SW480 (cell line): ENCODE data around the gene HECW1.
A peak's percentile ranks its signal among the peaks of the same experiment; 100 is the strongest.

Source experiments
- DNase-seq: peaks from one replicate; pipeline ENCODE4 v3.0.0-alpha.2; 2016; ENCODE audit warnings: low spot score

HECW1 gene

DNA sequence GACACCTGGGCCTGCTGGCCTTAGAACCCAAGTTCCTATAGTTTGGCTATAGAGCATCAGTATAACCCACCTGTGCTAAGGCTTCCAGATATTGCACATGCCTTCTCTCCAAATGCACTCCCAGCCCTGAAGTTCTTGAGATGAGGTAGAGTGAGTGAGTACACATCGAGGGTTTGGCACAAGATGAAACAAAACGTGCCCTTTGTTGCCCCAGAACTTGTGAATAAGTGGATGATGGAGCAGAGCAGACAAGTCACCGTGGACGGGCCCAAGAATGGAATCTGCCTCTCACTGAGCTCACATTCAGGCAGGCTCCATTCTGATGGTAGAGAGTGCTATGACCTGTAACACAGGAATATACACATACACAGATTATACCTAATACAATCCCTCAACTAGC, 397.5 kb downstream of the HECW1 start:
- no peak for DNase-seq

DNA sequence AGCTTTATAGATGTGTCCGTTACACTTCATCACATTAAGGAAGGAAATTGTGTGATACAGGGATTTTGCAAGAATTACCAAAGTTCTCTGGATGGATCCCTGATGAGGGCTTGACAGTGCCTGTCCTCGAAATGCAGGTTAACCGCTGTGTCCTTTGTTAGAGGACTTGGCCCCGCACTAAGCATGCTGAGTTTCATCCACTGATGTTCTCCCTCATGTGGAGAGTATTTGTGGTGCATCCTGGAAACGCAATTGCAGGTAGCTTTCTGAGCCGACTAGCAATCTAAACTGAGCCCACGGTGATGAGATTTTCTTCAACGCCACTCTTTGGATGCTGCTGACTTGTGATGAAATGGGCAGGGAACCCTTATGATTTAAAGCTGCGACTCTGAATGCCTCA, 398.6 kb downstream of the HECW1 start:
- DNase-seq: no peak

DNA sequence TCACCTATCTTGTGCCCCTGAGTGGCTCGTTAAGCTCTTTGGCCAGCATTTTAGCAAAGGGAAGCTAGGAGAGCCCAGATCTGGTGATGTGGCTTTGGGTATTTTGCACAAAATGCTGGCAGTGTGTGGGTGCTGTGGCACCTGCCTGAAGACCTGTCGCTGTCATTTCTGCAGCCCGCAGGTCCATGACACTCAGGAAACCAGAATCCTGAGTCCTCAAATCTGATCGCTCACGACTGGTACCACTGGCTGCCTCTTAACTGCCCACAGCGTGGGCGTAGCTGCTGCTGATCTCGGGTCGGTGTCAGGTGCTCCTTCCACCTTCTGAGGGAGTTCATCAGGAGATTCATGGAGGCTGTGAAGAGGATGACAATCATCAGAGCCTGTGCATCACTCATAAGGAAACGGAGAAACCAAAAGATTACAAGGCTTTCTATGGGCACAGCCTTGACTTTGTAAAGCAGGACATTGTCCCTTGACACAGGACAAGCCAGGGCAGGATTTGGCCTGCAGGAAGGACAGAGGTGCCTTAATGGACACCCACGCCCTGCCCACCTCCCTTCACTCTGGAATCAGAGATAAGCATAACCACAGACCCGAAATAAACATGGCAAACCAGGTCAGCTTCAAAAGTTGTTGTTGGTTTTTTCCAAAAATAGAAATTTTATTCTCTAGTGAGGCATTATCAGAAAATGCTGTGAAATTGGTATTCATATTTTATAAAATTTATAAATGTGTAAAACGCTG, 399.5 kb downstream of the HECW1 start:
- no peak for DNase-seq

DNA sequence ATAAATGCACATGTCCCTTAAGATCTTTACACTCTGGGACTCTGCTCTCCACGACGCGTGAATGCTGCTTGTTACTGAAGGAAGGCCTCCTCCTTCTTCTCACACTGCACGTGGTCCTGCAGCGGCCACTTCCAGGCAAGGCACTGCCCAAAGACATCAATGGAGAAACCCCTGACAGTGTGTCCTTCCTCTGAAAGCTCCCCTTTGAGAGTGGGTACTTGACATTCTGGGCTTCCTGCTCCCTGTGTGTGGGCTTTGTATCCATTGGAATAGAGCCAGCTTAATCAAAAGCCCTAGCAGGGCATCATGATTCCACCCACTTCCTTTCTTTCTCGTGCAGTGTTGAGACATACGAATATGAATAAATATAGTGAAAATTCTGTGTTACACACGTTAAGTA, 400.8 kb downstream of the HECW1 start:
- no peak for DNase-seq

DNA sequence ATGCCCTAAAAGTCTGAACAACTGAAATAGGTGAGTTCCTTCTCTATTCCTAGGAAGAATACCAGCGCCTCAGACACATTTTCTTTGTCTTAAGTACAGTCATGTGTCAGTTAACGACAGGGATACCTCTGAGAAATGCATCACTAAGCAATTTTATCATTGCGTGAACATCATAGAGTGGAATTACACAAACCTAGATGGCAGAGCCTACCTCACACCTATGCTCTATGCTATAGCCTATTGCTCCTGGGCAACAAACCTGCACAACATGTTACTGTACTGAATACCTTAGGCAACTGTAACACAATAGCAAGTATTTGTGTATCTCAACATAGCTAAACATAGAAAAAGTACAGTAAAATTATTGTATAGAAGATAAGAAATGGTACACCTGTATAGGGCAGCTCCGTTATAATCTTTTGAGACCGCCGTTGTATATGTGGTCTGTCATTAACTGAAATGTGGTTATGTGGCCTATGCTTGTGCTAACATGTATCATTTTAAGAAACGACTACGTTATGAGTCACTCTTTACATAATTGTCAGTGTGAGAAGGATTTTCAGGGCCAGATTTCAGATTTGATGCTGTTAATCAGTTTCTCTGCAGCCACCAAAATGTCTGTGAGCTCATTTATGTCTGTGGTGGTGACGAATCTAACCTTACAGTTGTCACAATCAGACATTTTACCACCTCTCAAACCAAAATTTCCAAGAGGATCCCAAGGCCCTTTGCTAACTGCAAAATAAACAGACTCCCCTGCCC, 404.3 kb downstream of the HECW1 start:
- DNase-seq: peak; percentile 75

DNA sequence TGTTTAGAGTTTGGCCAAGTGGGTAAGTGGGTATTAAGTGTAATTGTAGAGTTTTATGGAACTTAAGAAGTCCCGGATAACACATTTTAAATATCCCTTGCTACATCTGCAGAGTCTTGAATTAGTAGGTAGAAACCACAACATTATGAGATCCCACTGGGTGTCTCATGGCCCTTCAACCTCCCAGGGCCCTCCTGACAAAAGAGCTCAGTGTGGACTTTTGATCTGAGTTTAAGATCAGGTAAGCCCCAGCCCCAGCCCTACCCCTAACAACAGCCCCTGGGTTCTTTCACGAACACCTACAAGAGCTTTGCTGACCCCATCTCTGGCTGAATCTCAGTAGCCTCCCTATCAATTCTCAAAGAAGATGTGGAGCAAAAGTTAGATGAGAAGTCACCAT, 405.0 kb downstream of the HECW1 start:
- no peak for DNase-seq

DNA sequence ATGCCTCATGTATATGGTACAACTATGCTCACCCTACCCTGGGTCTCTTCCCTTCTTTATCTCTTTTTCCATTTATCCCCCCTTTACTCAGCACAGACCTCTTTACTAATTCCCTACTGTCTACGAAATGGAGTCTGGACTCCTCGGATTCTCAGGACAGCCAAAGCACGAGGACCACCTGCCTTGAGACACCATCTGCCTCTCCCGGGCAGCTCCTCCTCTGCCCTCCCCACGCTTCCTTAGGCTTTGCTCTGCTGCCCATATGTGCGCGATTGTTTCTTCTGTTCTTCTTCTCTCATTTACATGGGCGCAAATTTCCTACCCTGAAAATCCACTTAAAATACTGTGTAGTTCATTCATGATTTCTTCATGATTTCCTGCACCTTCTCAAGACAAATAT, 407.8 kb downstream of the HECW1 start:
- no peak for DNase-seq

DNA sequence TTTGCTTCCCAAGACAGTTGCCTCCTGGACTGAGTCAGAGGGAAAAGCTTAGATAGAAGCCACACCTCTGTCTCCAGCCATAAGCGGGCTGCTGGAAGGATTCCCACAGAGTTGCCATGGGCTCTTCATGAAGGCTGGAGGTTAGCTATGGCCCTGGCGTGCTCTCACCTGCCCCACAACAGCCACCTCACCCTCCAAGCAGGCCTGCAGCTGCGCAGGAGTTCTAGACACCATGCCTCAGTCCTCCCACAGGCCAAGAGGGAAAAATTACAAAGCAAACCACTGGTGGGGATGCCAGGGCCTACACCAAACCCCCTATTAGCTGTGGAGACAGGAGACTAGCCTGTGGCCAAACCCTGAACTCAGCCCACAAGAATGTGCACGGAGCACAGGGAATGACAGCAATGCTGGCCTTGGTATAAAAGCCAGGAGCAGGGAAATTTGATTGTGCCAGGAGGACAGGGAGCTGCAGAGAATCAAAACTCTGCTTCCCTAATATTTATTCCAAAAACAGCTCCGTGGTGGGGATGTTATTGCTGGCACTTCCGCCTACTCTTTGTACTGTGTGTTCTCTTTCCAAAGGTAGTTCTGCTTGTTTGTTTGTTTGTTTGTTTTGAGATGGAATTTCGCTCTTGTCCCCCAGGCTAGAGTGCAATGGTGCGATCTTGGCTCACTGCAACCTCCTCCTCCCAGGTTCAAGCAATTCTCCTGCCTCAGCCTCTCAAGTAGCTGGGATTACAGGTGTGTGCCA, 410.1 kb downstream of the HECW1 start:
- DNase-seq: peak; percentile 61

DNA sequence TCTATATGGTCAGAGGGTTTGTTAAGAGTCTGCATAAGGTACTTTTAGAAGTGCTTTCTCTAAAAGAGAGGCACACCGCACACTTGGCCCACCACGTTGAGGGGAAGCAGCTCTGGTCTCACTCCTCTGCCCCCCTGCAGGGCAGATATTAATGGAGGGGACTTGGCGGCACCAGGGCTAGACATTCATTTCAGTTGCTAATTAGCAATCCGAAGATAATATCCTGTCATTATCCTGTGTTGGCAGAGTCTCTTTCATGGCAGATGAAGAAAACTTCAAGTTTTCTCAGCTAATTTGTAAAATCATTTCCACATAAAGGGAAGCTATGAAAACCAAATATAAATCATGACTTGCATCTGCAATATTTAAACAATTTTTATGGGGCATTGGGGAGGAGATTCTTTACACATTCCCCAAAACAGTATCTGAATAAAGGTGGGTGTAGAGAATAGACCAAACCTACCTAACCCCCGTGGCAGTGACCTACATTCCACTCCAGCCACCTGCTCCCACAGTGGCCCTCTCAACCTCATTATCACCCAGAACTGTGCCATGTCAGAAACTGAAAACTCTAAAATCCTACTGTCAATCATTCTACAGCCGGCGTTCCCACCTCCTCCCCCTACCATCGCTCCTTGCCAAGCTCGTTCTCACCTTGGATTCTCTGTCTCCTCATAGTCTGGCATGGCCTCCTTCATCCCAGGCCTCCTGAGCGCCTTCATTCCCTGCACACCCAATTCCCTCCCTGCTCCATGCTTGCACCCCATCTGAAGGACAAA, 416.3 kb downstream of the HECW1 start:
- no peak for DNase-seq

DNA sequence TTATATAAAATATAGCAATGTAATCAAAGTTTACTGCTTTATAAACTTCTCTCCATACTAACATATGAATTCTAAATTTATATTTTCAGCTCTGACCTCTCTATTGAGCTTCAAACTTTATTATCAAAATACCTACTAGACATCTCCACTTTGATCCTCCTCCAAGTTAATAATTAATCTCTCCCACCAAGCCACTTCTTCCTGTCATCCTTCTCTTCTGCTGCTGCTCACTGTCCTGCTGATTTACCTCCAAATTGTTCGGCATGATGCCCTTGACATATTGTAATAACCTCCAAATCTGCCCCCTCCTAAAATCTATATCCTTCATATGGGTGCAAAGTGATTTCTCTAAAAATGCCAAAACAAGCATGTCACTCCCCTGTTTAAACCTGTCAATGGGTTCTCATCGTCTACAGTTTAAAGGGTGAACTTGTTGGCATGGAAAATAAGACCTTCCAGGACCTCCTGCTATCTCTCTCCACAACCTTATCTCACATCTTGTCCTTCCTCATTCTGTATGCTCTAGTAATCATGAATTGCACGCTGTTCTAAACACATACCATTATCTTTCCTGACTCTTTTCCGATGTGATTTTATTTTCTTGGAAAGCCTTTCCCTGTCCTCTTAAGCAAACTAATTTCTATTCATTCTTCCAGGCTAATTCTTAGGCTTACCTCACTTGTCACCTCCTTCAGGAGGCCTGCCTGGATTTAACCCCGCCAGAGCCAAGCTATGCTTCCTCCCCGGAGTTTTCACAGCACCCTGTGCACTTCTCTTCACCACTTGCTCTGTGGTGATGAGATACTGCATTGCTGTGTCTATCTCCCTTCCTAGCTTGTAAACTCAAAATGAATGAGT, 418.3 kb downstream of the HECW1 start:
- DNase-seq: peak; percentile 62

DNA sequence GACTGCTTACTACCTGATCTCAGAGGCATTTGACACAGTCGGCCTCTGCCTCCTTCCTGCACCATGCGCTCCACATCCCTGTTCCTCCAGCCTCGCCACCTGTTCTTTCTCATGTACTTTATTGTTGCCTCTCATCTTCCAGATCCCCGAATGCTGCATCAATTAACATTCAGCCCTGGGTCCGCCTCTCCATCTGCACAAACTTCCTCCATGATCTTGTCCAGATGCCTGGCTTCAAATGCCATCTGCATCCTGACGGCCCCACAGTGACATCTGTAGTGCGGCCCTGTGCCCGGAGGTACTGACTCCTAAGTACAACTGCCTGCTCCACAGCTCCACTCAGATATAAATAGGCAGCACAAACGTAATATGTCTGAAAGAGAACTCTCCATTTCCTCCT, 419.3 kb downstream of the HECW1 start:
- DNase-seq: no peak

DNA sequence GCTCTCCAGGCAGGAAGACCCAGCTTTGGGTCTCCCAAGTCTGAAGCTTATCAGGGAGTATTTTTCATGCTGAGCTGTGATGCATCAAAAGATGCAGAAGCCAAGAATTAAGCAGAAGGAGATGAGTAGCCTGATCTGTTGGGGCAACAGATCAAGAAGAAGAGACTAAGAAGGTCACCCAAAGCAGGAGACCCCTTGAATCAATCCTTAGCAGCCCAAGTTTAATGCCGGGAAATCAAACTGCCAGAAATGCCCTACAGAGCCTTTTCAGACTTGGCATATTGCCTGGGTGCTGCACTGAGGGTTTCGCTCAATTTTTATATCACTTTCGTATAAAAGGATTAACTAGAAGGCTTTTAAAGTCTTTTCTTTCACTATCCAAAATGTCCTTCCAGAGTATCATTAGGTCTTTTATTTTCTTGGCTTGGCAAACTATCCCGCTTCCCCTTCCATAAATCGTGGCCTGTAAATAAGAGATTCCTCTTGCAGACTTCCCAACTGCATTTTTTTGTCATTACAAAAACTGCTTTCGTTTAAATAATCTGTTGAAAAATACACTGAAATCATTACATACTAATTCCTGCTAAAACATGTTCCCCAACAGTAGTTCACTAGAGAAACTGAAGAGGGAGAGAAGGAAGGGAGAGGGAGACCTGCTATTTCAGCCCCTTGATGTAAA, 421.5 kb downstream of the HECW1 start:
- no peak for DNase-seq

DNA sequence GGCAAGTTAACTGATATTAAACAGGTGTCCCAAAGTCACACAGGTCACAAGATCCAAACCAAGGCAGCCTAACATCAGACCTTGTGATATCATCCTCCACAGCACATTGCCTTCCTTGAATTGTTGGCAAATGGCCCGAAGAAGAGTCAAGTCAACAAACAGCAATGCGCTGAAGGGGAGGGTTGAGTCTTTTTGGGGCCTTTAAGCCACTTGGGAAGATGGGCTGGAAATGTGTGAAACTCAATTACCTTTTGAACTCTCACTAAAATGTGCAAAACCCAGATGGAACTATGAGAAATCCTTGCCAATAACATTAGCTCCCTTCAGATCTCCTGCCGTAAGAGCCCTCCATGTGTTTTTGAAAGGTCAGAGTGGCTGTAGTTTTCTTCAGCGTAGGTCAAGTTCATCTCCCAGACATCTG, 422.6 kb downstream of the HECW1 start:
- no peak for DNase-seq

DNA sequence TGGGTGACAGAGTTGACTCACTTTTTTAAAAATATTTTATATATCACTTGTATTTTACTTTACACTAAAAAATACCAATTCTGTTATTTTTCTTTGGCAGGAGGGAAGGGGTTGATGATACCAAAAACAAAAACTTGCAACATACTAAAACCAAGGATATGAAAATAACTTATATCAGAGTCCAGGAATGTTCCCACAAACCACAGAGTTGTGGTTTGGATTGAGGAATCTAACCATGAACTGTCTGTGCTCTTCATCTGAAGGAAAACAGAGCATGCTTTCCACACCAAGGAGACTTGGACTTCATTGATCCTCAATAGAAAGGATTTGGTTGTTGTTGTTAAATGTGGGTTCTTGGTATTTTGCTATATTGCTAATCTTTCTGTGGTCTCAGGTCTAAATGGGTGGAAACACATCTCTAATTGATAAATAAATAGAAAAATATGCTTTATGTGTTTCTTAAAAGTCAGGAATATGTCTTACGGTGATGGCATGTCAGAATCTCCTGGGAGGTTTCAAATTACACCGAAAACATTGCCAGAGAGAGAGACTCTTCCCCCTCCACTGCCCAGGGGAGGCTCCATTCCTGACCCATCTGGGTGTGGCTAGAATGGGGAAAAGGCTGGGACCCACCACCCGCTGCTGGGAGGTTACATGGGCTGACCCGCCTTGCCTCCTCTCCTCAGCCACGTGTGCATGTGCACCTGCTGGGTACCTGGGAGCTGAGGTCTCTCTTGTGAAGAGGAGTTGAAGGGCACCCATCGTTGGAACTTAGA, 423.6 kb downstream of the HECW1 start:
- peak; percentile 65 for DNase-seq

DNA sequence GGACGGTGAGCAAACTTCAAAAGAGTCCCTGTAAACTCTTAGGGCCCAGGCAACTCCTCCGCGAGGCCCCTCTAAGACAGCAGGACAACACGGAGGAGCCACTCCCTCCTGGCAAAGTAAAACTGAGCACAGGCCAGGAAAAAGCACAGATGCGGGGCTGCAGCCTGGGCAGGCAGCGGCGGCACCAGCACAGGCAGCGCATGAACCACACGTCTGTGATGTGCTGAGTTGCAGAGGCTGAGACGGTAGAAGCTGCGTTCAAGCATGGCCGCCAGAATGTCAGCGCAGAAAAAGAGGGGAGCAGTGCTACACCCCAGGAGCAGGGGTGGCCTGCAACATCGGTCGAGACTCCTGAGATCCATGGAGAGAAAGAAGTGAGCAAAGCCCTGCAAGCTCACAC, 424.3 kb downstream of the HECW1 start:
- DNase-seq: no peak

DNA sequence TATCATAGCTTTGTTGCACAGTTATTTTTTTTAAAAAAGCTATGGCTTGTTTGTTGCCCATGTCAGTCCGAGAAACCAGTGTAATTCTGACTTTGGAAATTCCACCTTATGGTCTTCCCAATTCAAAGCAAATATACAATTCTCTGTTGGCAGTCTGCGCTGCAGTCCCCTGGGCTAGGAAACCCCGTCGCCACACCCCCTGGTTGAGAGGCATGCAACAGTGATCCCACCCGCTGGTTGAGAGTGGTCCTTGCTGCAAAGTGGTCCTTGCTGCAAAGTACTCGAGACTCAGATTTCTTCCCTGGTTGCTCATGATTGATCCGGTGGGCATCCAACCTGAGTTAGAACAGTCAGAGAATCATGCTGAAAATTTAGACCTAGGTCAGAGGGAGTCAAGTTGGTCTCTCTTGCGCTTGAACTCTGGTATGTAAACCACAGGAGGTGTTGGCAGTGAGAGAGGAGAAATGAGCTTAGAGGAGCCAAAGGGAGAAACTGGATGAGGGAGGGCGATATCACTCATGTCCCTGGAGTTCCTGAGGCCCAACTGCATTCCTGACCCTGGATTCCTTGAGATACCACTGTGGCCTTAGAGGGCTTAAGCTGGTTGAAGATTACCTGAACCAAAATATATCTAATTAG, 425.4 kb downstream of the HECW1 start:
- no peak for DNase-seq

DNA sequence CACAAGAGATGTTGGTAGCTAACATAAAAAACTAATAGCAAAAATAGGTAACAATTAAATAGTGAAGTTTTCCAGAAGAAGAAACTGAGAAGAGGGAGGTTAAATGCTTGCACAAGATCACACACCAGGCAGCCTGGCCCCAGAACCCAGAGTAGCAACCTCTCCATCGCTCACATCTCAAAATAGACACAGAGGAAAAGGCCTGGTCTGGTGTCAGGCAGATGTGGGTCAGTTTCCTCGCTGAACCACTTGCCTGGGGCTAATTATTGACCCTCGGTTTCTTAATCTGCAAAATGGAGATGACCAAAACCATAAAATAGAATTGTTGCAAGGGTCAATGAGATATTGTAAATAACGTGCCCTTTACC, 425.9 kb downstream of the HECW1 start:
- no peak for DNase-seq

DNA sequence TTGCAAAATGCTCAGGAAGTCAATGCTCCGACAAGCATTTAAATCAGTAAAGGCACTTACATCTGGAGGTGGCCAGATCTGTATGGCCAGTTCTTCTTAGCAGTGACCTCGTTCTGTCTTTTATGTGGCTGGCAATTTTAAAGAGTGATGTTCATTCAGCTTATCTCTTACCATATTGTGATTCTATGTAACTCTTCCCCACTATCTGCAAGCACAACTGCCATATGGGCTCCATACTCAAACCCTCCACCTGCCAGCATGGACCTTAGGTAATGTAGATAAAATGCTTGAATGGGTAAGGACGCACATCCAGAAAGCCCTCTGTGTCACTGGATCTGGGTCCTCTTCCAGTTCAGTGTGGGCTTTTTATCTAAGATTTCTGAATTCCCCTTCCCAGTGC, 428.0 kb downstream of the HECW1 start:
- no peak for DNase-seq

DNA sequence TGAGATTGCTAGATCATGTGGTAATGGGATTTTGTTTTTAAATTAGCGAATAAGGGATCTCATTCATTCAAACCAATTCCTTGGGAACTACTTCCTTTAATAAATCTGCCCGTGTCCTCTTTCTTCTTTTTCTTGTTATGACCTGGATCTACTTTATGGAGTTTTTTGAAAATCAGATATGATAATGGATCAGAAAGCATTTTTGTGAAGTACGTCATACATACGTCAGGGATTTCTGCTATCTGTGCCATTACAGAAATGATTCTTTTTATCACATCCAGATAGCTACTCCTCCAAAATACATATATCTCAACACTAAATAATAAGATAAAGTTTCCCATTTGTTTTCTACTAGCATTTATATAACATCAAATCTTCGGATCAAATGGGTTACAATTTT, 430.3 kb downstream of the HECW1 start:
- DNase-seq: no peak
